Esophagus (tissue), 2 donors: ENCODE data around the gene PROX2. TPM values are rescaled to one million over a fixed set of nuclear protein-coding genes. Genes with fewer than 3 reads are reported as not detected.

Experiments
- H3K27ac ChIP-seq, 2 donors: one replicate each; pipeline ENCODE4 v1.5.1; 2013; ENCODE audit warnings: low read depth in 2 of 2, mild to moderate bottlenecking in 2 of 2, inconsistent platforms in 1 of 2, low read length in 1 of 2, moderate library complexity in 1 of 2
- H3K27me3 ChIP-seq, 2 donors: one replicate each; pipeline ENCODE4 v1.6.1; 2013; ENCODE audit warnings: low read length in 2 of 2, control low read depth in 1 of 2, mild to moderate bottlenecking in 1 of 2; ENCODE audit not compliant: insufficient read depth in 2 of 2, control insufficient read depth in 1 of 2
- H3K36me3 ChIP-seq, 2 donors: one replicate each; pipeline ENCODE4 v1.6.1; 2013; ENCODE audit warnings: low read length in 1 of 2; ENCODE audit not compliant: control insufficient read depth in 2 of 2, insufficient read depth in 2 of 2
- H3K4me1 ChIP-seq, 2 donors: one replicate each; pipeline ENCODE4 v1.6.1; 2013; ENCODE audit warnings: low read length in 1 of 2; ENCODE audit not compliant: control insufficient read depth in 2 of 2, insufficient read depth in 2 of 2
- H3K4me3 ChIP-seq, 2 donors: one replicate each; pipeline ENCODE4 v1.5.1; 2013; ENCODE audit warnings: low read length in 2 of 2, mild to moderate bottlenecking in 2 of 2, low read depth in 1 of 2, moderate library complexity in 1 of 2
- H3K9me3 ChIP-seq, 2 donors: one replicate each; pipeline ENCODE4 v1.6.1; 2013; ENCODE audit warnings: mild to moderate bottlenecking in 2 of 2, low read depth in 1 of 2, low read length in 1 of 2, moderate library complexity in 1 of 2; ENCODE audit not compliant: control insufficient read depth in 2 of 2, insufficient read depth in 1 of 2
- WGBS, 2 donors: extraction: QIAGEN DNeasy Blood & Tissue Kit; methylation state at CpG; one replicate each; pipeline ENCODE4 v1.1.7; 2013; 5-methylcytosine and 5-hydroxymethylcytosine counted together
- polyA plus RNA-seq, 2 donors: library from polyadenylated mRNA; stranded (reverse); fragments of 200-250 nt; gene quantifications; one replicate each; pipeline ENCODE4 v1.2.3, GENCODE V29; 2013
- donor health status: healthy with polysubstance abuse.
- donor health status: Bipolar disorder and iron deficiency.

Gene PROX2
- polyA plus RNA-seq, 2 donors = not detected

DNA sequence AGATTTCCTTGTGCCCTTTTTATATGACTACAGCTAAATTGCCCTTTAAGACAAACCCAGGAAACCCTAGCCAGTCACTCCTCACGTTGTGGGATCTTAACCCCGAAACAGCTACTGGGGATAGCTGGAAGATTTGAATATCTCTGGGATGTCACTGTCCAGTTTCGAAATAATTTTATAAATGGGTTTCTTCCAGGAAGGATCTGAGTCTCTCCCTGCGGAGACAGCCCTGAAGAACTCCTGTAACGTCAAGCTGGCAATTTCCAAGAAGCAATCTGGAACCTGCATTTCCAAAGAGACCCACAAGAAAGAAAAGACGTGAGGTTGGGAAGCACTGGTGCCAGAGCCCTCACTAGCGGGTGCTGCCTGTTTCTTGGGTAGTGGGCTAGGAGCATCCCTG, 20.9 kb downstream of the PROX2 start:
- H3K27me3 ChIP-seq = no peaks in the 10 kb centered on the region
- H3K4me1 ChIP-seq = peaks cover 0 to 2% of the 10 kb centered on the region in 2 donors
- no peak overlapping the region for H3K27ac ChIP-seq
- H3K36me3 ChIP-seq = no peaks in the 10 kb centered on the region
- 64 to 73% methylated on average over 7 of the region's 7 CpGs for WGBS, 2 donors
- no peaks in the 10 kb centered on the region for H3K9me3 ChIP-seq
- H3K4me3 ChIP-seq = no peak overlapping the region

GRCh38 chr14:74853581-74853980, 22.4 kb downstream of the PROX2 start:
- Histone ChIP-seq H3K27me3 (no peaks in the 10 kb centered on the region), H3K36me3 (no peaks in the 10 kb centered on the region), H3K4me1 (peaks cover 0 to 2% of the 10 kb centered on the region in 2 donors), H3K27ac (no peak overlapping the region), H3K4me3 (no peak overlapping the region), H3K9me3 (no peaks in the 10 kb centered on the region)
- 34 to 40% methylated on average over 4 of the region's 4 CpGs for WGBS, 2 donors

- H3K36me3 ChIP-seq = no peaks in the 10 kb centered on the region
- H3K27ac ChIP-seq = peak overlapping the region in 1 of 2 donors; percentile 14
- WGBS, 2 donors = 57 to 62% methylated on average over 2 of the region's 2 CpGs
- no peaks in the 10 kb centered on the region for H3K9me3 ChIP-seq
- H3K4me1 ChIP-seq = peaks cover 0 to 2% of the 10 kb centered on the region in 2 donors
- no peak overlapping the region for H3K4me3 ChIP-seq
- no peaks in the 10 kb centered on the region for H3K27me3 ChIP-seq
Measured at GRCh38 chr14:74852922-74853530, 22.9 kb downstream of the PROX2 start.

DNA sequence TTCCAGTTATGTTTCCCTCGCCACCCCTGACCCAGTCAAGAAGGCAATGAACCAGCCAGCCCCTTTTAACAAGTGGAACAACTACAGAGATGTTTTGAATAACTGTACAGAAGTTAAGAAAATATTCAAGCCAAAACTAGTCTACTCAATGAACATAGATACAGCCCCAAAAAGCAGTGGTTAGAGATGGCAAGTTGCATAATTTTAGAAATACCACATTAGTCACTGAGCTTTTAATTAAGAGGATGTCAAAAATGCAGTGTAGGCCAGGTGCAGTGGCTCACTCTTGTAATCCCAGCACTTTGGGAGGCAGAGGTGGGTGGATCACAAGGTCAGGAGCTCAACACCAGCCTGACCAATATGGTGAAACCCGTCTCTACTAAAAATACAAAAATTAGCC, 27.2 kb downstream of the PROX2 start:
- no peaks in the 10 kb centered on the region for H3K4me1 ChIP-seq
- no peaks in the 10 kb centered on the region for H3K27me3 ChIP-seq
- H3K9me3 ChIP-seq = no peaks in the 10 kb centered on the region
- H3K4me3 ChIP-seq = no peak overlapping the region
- 81 to 90% methylated on average over 2 of the region's 2 CpGs for WGBS, 2 donors
- no peak overlapping the region for H3K27ac ChIP-seq
- no peaks in the 10 kb centered on the region for H3K36me3 ChIP-seq

GRCh38 chr14:74846968-74847665, 28.8 kb downstream of the PROX2 start:
- Histone ChIP-seq H3K36me3 (no peaks in the 10 kb centered on the region), H3K4me1 (no peaks in the 10 kb centered on the region), H3K9me3 (no peaks in the 10 kb centered on the region), H3K27ac (no peak overlapping the region), H3K4me3 (no peak overlapping the region), H3K27me3 (no peaks in the 10 kb centered on the region)
- WGBS, 2 donors = 84 to 100% methylated on average over 1 of the region's 1 CpG

DNA sequence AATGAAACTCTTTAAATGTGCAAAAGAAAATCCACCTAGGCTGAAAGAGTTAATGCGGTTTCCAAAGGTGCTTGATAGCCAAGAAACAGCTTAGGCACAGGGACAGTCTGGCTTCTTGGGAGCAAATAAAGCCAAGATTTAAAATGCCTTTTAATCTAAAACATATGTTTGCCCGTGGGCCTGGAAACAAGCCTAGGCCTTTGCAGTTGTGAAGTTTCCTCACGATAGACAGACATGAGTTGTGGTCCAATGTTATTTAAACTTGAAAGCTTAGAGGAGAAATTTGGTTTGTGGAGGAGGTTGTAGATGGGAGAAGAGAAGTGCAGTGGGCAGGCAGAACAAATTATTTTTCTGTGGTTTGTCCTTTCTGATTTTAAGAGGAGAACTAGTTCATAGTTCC, 29.8 kb downstream of the PROX2 start:
- no peaks in the 10 kb centered on the region for H3K4me1 ChIP-seq
- no peaks in the 10 kb centered on the region for H3K36me3 ChIP-seq
- H3K27me3 ChIP-seq = no peaks in the 10 kb centered on the region
- no peak overlapping the region for H3K27ac ChIP-seq
- WGBS, 2 donors = 29 to 45% methylated on average over 3 of the region's 3 CpGs
- no peaks in the 10 kb centered on the region for H3K9me3 ChIP-seq
- no peak overlapping the region for H3K4me3 ChIP-seq

DNA sequence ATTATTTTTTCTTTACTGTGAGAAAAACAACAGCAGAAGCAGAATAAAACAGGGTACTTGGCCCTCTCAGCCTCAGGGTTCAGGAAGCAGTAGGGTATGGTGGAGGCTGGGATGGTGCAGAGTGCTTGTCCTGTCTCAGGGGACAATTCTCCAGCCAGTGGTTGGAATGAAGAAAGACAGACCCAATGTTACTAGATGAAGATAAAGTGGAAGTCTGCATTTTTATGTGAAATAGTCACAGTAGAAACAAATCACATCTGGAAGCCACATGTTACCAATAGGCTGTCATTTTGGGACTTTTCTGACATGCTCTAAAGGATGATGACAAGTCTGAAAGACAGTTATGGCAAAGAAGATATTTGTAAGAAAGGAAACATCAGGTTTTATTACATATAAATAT, 32.3 kb downstream of the PROX2 start:
- no peak overlapping the region for H3K27ac ChIP-seq
- no peak overlapping the region for H3K4me3 ChIP-seq
- no peaks in the 10 kb centered on the region for H3K9me3 ChIP-seq
- H3K27me3 ChIP-seq = no peaks in the 10 kb centered on the region
- H3K36me3 ChIP-seq = no peaks in the 10 kb centered on the region
- no peaks in the 10 kb centered on the region for H3K4me1 ChIP-seq

DNA sequence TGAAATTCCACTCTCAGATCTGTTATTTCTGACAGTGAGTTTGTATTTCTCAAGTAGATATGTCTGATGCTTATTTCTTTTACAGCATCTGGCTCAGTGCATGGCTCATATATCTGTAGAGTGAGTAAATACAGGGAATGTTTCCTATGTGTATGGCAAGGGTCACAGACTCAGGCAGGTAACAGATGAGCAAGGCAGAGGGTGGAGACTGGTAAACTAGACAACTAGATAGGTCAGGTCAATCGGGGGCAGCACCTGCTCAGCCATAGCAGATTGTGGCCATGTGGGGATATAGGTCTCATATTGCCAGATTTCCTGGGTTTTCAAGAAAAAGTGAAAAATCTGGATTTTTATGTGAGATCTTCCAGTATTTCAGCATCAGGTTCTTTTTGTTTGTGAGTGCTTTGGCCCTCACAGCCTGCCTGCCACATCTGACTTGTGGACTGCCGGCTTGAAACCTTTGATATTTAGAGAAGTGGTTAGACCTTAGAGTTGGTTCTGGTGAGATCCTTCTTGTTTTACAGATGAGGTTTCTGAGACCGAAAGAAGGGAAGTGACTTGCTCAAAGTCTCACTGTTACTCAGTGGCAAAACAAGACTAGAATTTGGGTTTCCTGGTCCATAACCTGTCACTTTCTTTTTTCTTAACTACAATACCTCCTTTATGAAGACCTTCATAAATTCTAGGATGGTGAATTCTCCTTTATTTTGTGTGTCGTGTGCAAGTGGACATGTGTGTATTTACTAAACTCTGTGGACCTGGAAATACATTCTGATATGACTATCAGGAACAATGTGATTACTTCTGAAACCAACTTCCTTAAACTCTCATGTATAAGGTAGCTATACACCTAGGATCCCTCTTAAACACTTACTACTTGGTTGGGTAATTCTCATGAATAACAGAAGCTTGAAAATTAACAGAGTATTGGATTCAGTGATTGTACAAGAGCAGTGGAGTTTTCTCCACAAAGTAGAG, 34.4 kb downstream of the PROX2 start:
- Histone ChIP-seq H3K36me3 (no peaks in the 10 kb centered on the region), H3K9me3 (no peaks in the 10 kb centered on the region), H3K27me3 (no peaks in the 10 kb centered on the region), H3K4me1 (no peaks in the 10 kb centered on the region), H3K27ac (no peak overlapping the region), H3K4me3 (no peak overlapping the region)
- WGBS, 2 donors = 78 to 85% methylated on average over 4 of the region's 4 CpGs

GRCh38 chr14:74840603-74841030, 35.3 kb downstream of the PROX2 start:
- H3K27me3 ChIP-seq = no peaks in the 10 kb centered on the region
- H3K27ac ChIP-seq = no peak overlapping the region
- H3K4me1 ChIP-seq = no peaks in the 10 kb centered on the region
- no peak overlapping the region for H3K4me3 ChIP-seq
- no peaks in the 10 kb centered on the region for H3K9me3 ChIP-seq
- WGBS, 2 donors = 86% methylated on average over 5 of the region's 5 CpGs
- no peaks in the 10 kb centered on the region for H3K36me3 ChIP-seq
